ENCODE measurements around the gene INHBE.

The INHBE gene

DNA sequence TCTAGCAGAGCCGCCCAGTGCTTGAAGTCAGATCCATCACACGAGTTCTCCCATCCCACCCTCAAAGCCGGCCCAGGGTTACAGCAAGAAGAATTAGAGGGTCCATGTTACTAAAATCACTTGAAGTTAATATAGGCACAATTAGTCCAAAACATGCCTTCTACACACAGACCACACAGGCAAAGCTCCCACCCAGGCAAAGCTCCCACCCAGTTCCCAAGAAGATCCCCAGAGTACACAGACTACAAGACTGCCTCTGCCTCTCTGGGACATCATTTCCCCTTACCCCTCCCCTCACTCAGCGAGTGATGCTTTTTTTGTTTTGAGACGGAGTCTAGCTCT is 7.8 kb downstream of the INHBE start:
- no peak overlapping the region for H3K9ac ChIP-seq
- no peaks in the 10 kb centered on the region for H3K36me3 ChIP-seq (ENCODE audit: insufficient read depth)
- no peaks in the 10 kb centered on the region for H4K20me1 ChIP-seq (ENCODE audit: insufficient read depth)
- H3K27ac ChIP-seq: no peak overlapping the region
- peaks cover 29% of the 10 kb centered on the region for H3K4me1 ChIP-seq (ENCODE audit: low read depth, poor library complexity, severe bottlenecking)
- H3K27me3 ChIP-seq (ENCODE audit: insufficient read depth, low read depth): peaks cover 67% of the 10 kb centered on the region
- TF ChIP-seq, protein P1, sequence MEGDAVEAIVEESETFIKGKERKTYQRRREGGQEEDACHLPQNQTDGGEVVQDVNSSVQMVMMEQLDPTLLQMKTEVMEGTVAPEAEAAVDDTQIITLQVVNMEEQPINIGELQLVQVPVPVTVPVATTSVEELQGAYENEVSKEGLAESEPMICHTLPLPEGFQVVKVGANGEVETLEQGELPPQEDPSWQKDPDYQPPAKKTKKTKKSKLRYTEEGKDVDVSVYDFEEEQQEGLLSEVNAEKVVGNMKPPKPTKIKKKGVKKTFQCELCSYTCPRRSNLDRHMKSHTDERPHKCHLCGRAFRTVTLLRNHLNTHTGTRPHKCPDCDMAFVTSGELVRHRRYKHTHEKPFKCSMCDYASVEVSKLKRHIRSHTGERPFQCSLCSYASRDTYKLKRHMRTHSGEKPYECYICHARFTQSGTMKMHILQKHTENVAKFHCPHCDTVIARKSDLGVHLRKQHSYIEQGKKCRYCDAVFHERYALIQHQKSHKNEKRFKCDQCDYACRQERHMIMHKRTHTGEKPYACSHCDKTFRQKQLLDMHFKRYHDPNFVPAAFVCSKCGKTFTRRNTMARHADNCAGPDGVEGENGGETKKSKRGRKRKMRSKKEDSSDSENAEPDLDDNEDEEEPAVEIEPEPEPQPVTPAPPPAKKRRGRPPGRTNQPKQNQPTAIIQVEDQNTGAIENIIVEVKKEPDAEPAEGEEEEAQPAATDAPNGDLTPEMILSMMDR (conservative IDR thresholded peaks at IDR 0.05; ENCODE audit: low read depth, low read length): peak; percentile 77
- H3K79me2 ChIP-seq (ENCODE audit: insufficient read depth, low read depth): no peaks in the 10 kb centered on the region
- H3K4me3 ChIP-seq (IDR thresholded peaks at IDR 0.05; ENCODE audit: insufficient read depth, low read depth, low read length): no peak overlapping the region
- H2AFZ ChIP-seq (ENCODE audit: low read depth): peak overlapping the region; percentile 53
- H3K4me2 ChIP-seq: peak overlapping the region; percentile 88

DNA sequence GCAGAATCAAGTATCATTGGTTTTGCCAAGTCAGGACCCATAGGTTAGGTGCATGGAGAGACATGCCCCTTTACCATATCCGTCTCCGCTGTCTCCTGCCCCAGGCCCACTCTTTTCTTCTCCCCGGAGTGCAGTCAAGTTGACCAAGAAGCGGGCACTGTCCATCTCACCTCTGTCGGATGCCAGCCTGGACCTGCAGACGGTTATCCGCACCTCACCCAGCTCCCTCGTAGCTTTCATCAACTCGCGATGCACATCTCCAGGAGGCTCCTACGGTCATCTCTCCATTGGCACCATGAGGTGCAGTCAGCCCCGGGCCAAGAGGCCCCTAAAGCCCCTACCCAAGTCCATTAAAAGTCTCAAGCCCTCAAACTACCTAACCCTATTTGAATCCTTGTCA is 9.5 kb downstream of the INHBE start:
- Histone ChIP-seq H3K36me3 (ENCODE audit: insufficient read depth) (no peaks in the 10 kb centered on the region), H2AFZ (ENCODE audit: low read depth) (no peak overlapping the region), H3K4me2 (no peak overlapping the region), H3K4me3 (IDR thresholded peaks at IDR 0.05; ENCODE audit: insufficient read depth, low read depth, low read length) (no peak overlapping the region), H3K4me1 (ENCODE audit: low read depth, poor library complexity, severe bottlenecking) (peaks cover 20% of the 10 kb centered on the region), H3K79me2 (ENCODE audit: insufficient read depth, low read depth) (no peaks in the 10 kb centered on the region), H4K20me1 (ENCODE audit: insufficient read depth) (no peaks in the 10 kb centered on the region), H3K9ac (no peak overlapping the region), H3K27ac (no peak overlapping the region), H3K27me3 (ENCODE audit: insufficient read depth, low read depth) (peaks cover 84% of the 10 kb centered on the region)
- TF ChIP-seq, protein P1 (conservative IDR thresholded peaks at IDR 0.05; ENCODE audit: low read depth, low read length): no peak

DNA sequence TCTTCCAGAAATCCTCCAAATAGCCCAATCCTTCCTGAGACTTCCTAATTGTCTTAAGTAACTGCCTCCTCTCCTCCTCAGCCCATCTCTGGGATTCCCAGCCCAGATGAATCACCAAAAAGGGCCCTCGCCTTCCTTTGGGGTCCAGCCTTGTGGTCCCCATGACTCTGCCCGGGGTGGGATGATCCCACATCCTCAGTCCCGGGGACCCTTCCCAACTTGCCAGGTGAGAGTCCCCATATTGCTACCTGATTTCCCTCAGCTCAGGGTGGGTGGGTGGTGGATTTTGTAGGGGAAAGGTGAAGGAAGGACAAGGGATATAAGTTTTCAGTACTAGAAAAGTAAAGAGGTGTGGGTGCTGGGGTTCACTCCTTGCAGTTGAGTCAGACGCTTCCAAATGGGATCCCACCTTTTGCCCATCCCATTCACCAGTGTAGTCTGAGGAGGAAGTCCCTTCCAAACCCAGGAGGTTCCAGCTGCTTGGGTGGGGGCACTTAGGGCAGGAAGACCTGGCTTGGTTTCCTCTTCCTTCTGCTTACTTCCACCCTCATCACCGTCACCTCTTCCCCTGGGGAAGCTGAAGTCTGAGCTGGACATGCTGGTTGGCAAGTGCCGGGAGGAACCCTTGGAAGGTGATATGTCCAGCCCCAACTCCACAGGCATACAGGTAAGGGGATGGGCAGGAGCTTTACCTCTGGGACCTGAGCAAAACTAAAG is 10.1 kb downstream of the INHBE start:
- Histone ChIP-seq H3K4me2 (no peak overlapping the region), H3K27me3 (ENCODE audit: insufficient read depth, low read depth) (peaks cover 90% of the 10 kb centered on the region), H3K36me3 (ENCODE audit: insufficient read depth) (no peaks in the 10 kb centered on the region), H3K79me2 (ENCODE audit: insufficient read depth, low read depth) (no peaks in the 10 kb centered on the region), H2AFZ (ENCODE audit: low read depth) (no peak overlapping the region), H3K4me1 (ENCODE audit: low read depth, poor library complexity, severe bottlenecking) (peaks cover 18% of the 10 kb centered on the region), H3K27ac (no peak overlapping the region), H3K4me3 (IDR thresholded peaks at IDR 0.05; ENCODE audit: insufficient read depth, low read depth, low read length) (no peak overlapping the region), H3K9ac (no peak overlapping the region), H4K20me1 (ENCODE audit: insufficient read depth) (no peaks in the 10 kb centered on the region)
- TF ChIP-seq, protein P1 (conservative IDR thresholded peaks at IDR 0.05; ENCODE audit: low read depth, low read length): no peak

DNA sequence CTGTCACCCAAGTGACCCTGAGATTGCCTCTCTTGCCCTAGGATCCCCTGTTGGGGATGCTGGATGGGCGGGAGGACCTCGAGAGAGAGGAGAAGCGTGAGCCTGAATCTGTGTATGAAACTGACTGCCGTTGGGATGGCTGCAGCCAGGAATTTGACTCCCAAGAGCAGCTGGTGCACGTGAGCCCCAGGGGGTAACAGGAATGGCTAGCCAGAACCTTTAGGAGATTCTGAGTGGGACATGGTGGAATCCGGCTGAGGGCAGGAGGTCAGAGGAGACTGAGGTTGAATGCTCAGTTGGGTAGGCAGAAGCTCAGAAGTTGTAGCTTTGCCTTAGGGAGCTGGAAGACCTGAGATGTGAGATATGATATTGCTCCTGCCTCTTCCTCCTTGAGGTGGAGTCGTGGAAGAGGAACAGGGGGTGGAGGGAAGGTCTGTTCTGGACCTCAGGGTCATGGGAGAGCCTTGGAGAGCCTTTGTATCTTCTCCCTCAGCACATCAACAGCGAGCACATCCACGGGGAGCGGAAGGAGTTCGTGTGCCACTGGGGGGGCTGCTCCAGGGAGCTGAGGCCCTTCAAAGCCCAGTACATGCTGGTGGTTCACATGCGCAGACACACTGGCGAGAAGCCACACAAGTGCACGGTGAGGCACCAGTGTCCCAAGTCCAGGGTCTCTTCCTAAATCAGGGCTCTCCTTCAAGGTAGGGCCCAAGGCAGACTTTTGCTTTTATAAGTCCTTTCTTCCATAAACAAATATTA is 10.8 kb downstream of the INHBE start:
- Histone ChIP-seq H3K4me3 (IDR thresholded peaks at IDR 0.05; ENCODE audit: insufficient read depth, low read depth, low read length) (no peak overlapping the region), H3K79me2 (ENCODE audit: insufficient read depth, low read depth) (no peaks in the 10 kb centered on the region), H3K4me1 (ENCODE audit: low read depth, poor library complexity, severe bottlenecking) (peaks cover 11% of the 10 kb centered on the region), H3K36me3 (ENCODE audit: insufficient read depth) (no peaks in the 10 kb centered on the region), H3K27me3 (ENCODE audit: insufficient read depth, low read depth) (peaks cover 90% of the 10 kb centered on the region), H4K20me1 (ENCODE audit: insufficient read depth) (no peaks in the 10 kb centered on the region), H3K9ac (no peak overlapping the region), H3K4me2 (no peak overlapping the region), H2AFZ (ENCODE audit: low read depth) (no peak overlapping the region), H3K27ac (no peak overlapping the region)
- TF ChIP-seq, protein P1 (conservative IDR thresholded peaks at IDR 0.05; ENCODE audit: low read depth, low read length): no peak
